ENCODE results near the gene DNMT3B.
A peak's percentile ranks its signal among the peaks of the same experiment; 100 is the strongest.
"Not testable (repeated sequence)": the region's sequence is repeated elsewhere in the genome, so short reads cannot be mapped to it uniquely, and the experiment has no call there.

DNMT3B gene

GRCh38 chr20:32792316-32792715 lies 30.1 kb downstream of the DNMT3B start:
- DNase-seq = no peak

- DNase-seq = no peak
These were observed 30.7 kb downstream of the DNMT3B start for GRCh38 chr20:32792731-32793458.

GRCh38 chr20:32796383-32796948 lies 34.3 kb downstream of the DNMT3B start:
- DNase-seq = no peak

- no peak for DNase-seq
These were observed 34.8 kb downstream of the DNMT3B start for GRCh38 chr20:32796981-32797451.

GRCh38 chr20:32797571-32797970 lies 35.4 kb downstream of the DNMT3B start:
- DNase-seq = not testable (repeated sequence)

GRCh38 chr20:32798046-32798981 lies 36.1 kb downstream of the DNMT3B start:
- no peak for DNase-seq

GRCh38 chr20:32803092-32803491 lies 40.9 kb downstream of the DNMT3B start:
- no peak for DNase-seq

GRCh38 chr20:32804022-32804715 lies 42.0 kb downstream of the DNMT3B start:
- DNase-seq = no peak

GRCh38 chr20:32804817-32805216 lies 42.6 kb downstream of the DNMT3B start:
- DNase-seq = no peak

- no peak for DNase-seq
These were observed 43.5 kb downstream of the DNMT3B start for GRCh38 chr20:32805721-32806120.

GRCh38 chr20:32806356-32806755 lies 44.2 kb downstream of the DNMT3B start:
- no peak for DNase-seq

- no peak for DNase-seq
These were observed 45.5 kb downstream of the DNMT3B start for GRCh38 chr20:32807706-32808105.

- no peak for DNase-seq
These were observed 46.3 kb downstream of the DNMT3B start for GRCh38 chr20:32808438-32808837.

GRCh38 chr20:32809907-32810306 lies 47.7 kb downstream of the DNMT3B start:
- no peak for DNase-seq

GRCh38 chr20:32810941-32811340 lies 48.8 kb downstream of the DNMT3B start:
- DNase-seq = no peak

GRCh38 chr20:32811886-32812285 lies 49.7 kb downstream of the DNMT3B start:
- no peak for DNase-seq

GRCh38 chr20:32819992-32820697 lies 58.0 kb downstream of the DNMT3B start:
- DNase-seq = peak; percentile 67

GRCh38 chr20:32820698-32821377 lies 58.7 kb downstream of the DNMT3B start:
- no peak for DNase-seq

- DNase-seq = no peak
These were observed 60.0 kb downstream of the DNMT3B start for GRCh38 chr20:32822225-32822624.

GRCh38 chr20:32823078-32823477 lies 60.9 kb downstream of the DNMT3B start:
- no peak for DNase-seq

- DNase-seq = no peak
These were observed 61.8 kb downstream of the DNMT3B start for GRCh38 chr20:32823737-32824588.

Data from NCI-H1048 (cell line).